NCI-H1417 treated with DMSO at 0.1 percent for 48 hours (cell line): ENCODE data around the gene ABLIM2.
A peak's percentile ranks its signal among the peaks of the same experiment; 100 is the strongest.

Experiments
- DNase-seq: peaks from one replicate; lab custom pipeline; 2025; lab: John Stamatoyannopoulos, UW

Gene ABLIM2

DNA sequence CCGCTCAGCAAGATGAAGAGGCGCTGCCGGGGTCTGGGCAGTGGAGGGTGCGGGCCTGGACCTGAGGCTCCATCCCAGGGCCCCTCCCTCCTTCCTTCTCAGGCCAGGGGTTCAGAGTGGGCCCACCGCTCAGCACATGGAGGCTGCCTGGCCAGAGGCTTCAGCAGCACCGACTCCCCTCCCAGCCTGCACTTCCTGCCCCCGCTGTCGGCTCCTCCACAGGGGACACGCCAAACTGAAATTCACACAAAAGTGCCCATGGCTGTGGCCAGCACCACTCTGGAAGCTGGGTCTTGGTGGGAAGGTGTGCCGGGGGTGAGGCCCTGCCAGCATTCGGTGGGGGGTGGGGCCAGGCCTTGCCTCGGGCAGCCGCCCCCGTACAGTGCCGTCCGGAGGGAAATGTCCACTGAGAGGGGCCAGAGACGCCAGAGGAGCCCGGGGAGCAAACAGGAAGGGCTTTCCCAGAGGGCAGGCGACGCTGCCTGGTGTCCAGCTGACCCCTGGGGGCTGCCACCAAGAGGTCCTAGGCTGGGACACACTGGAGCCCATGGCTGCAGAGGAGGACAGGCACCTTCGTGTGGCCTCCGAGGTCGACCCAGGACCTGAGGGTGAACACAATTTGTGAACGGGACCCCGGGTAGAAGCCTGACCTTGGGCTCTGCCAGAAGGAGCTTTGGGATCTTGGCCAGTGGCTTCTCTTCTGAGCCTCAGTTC is 134.4 kb downstream of the ABLIM2 start:
- no peak for DNase-seq

DNA sequence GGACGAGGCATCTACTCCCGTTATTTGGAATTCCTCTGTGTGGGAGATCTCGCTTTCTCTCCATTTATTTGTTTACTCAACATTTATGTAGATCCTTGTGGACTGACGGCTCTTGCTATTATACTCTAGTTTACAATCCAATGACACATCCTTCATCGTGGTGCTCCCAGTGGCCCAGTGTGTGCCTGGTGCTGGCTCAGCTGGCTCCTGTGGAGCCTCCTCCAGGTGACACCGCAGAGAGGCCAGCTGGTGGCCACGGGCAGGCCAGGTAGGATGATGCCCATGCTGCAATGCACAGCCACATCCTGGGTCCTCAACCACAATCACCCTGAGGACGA is 134.9 kb downstream of the ABLIM2 start:
- no peak for DNase-seq

DNA sequence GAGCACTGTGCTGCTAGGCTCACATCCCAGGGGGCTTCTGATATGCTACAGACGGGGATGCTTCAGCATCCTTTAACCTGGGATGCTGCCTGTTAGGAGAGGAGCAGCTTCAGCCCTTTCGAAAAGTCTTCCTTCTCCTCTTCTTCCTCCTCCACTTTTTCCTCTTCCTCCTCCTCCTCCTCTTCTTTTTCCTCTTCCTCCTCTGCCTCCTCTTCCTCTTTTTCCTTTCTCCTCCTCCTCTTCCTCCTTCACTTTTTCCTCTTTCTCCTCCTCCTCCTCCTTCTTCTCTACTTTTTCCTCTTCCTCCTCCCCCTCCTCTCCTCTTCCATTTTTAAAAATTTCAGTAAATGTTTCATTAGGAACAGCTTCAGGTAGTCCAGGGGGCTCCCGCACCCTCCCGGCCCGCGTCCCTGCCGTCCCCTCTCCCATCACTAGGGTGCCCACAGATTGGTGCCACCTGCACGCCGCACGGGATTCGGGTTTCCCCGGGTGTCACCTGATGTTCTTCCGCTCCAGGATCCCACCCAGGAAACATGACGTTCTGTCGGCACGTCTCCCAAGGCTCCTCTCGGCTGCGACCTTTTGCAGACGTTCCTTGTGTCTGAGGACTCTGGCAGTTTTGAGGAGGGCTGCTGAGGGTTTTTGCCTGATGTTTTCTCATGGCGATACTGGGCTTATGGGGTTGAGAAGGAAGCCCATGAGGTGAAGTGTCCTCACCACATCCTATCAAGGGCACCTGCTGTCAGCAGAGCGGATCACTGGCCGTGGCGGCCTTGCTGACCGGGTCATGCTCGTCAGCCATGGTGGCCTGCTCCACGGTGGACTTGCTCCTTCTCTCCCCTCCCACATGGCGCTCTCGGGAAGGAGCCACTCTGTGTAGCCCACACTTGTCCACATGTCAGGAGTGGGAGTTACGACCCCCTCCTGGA is 135.6 kb downstream of the ABLIM2 start:
- no peak for DNase-seq

DNA sequence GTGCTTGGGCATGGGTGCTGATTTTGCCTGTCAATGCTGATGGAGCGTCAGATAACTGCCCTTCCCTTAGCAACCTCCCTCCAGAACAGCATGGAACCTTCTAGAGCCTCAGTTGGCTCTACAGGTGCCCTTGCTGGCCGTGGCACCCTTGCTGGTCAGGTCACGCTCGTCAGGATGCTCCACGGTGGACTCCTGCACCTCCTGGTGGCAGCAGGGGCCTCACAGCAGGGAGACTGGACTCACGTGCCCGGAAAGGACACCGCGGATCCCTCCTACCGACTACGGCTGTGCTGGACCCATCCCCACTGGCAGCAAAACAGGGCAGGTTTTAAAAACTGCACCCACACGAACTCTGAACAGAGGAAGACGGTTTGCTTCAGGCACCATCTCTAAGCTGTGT is 136.8 kb downstream of the ABLIM2 start:
- no peak for DNase-seq

DNA sequence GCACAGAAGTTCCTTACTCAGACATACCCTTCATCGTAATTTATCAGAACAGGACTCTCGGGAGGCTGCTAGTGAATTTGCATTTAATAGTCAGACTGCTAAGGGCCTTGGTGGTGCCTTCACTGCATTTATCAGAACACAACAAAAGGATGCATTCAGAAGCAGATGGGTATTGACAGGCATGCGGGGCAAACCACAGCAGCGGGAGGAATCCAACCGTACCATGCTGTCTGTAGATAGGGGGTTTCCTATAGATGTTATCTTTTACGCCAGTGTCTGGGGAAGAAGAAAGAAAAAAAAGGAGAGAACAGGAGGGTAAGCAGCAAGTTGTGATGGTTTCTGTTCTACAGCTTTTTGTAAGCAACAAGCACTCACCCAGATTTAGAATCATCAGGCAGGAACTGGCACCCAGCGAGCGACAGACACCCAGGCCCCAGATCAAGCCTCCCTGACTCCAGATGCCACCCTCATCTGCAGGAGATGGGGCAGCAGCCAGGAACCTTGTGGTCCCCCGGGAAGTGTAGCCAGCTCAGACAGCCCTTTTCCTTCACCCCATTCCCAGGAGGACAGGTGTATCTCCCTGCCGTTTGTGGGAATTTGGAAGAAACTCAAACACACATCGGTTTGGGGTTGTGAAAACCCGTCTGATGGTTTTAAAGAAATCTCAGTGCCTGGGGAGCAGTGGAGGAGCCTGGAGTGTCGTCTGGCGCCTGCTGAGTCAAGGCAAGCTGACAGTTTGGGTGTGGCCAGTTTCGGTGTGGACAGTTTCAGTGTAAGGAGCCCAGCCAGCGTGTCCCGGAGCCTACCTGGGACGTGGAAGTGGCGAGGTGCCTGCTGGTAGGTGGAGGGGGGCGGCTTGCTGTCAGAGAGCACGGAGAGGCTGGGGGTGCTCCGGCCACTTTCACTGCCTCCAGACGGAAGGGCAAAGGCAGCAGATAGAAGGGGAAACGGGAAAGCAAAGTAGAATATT is 138.9 kb downstream of the ABLIM2 start:
- DNase-seq, result no peak

DNA sequence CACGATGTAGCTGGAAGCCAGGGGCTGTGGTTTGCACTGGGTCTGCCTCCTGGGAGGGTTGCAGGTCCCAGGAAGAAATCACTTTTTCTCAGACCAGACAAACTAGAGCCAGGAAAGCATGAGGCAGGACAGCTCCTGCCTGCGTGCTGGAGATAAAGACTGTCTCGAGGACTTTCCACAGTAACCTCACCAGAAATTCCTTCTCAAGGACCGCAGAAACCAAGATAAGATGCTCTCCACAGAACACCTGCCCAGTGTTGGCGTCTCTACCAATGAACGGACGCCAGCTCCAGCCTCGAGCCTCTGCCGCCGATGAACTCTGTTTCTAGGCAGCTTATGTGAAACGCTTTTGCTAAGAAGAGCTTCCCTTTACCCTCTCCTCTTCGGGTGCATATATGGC is 142.1 kb downstream of the ABLIM2 start:
- no peak for DNase-seq

DNA sequence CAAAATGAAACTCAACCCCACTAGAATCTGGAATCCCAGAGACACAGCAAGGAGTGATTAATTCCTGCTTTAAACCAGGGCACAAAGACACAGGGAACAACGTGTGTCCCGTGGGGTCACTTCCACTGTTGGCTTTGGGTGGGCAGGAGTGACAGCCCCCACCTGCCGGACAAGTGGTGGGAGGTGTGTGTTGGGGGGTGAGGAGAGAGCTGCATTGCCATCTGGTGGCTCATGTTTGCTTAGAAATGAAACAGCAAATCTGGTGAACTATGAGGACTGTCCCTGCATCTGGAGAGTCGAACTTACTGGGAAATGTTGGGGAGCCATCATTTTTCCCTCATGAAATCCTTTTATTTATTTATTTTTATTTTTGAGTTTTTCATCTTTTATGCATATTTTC is 143.1 kb downstream of the ABLIM2 start:
- DNase-seq, result no peak

DNA sequence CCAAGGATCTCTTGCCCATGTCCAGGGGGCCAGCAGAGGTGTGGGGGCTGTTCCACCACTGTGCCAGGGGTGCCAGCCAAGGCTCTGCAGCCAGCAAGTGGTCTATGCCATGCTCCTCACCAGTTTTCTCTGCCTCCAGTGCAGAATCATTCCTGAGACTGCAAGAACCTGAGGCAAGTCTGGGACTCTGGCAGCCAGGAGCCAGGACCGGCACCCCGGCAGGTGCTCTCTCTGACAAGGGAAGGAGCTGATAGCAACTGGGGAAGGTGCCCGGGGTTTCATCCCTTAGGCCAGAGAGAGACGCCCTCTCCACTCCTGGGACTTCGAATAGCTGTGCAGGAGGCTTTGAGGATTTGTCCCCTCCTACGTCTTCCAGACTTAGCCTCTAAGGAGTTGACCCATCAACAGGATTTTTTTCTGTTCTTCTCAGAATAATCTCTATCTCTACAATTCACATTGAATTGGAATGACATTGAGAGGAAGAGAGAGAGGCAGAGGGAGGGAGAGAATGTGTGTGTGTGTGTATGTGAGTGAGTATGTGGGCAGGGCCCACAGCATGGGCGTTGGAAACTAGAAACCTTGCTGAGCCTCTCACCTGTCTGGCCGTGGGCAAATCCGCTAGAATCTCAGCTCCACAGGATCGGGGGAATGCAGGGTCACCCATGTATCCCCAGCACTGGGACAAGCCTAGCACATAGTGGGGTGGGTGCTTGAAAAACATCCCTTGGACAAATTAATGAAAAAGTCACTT is 144.5 kb downstream of the ABLIM2 start:
- DNase-seq, result no peak

DNA sequence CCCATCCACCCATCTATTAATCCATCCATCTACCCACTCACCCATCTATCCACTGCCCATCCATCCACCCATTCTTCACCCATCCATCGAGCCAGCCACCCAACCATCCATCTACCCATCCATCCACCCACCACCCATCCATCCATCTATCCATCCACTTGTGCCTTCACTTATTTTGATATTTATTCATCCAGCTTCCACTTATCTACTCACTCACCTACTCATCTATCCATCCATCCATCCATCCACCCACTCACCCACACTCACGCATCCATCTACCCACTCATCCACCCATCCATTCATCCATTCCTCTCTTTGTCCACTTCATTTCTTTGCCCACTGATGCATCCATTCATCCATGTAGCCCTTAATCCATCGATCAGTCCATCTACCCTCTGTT is 146.1 kb downstream of the ABLIM2 start:
- DNase-seq, result no peak

DNA sequence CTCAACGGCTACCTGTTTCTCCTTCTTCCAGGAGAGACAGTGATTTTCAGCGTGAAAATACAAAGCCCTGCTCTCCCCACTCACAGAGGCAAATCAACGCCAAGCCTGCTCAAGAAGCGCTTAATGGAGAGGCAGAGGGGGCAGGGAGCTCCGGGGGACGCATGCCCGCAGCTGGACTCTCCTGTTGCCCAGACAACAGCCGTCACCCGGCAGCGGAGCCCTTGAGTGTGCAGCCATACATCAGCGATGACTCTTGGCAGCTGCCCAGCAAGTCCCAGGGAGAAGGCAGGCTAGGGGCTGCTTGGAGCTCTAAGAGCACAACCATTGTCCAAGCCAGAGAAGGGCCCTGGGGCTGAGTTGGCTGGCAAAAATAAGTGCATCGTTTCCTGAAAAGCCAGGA is 148.0 kb downstream of the ABLIM2 start:
- peak; percentile 83 for DNase-seq

DNA sequence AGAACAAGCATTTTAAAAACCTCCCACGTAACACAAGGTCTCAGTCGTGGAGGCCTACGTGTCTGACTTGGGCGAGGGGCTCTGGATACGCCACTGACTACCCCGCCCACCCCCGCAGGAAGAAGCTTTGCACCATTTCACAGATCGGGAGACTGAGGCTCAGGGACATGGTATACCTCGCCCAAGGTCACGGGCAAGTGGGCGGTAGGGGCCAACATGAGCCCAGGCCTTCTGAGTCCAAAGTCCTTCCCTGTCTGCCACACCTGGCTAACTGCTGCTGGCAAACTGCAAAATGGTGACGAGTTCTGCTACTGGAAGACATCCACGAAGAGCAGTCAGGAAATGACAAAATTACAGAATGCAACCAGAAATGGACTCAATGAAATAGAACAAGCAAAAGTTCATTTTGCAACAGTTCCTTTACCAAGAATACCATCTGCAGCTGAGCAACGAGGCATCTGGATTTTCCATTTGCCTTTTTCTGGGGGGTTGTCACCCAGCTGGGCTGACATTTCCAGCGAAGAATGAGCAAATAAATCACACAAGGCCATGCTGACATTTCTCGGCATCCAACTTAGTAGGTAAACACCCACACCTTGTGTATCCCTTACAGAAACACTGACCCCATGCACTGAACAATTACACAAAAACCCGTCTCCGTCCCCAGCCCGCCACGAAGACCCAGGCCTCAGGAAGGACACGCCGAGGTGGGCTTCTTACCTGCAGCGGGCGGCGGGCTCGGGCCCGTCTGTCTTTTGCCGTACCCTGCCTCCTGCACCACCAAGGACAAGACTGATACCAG is 148.7 kb downstream of the ABLIM2 start:
- no peak for DNase-seq

DNA sequence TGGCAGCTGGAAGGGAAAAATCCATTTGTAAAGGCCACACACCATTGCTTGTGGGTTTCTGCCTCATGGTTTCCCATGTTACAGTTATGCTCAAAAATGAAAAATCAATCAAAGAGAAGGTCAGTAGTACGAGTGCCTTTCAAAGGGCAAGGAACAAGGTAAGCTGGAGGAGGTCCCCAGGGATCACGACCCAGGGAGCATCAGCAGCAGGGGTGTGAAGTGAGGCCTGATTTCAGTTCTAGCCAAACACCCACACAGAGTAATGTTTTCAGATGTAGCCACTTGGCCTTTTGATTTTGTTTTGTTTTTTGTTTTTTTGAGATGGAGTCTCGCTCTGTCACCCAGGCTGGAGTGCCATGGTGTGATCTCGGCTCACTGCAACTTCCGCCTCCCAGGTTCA is 149.5 kb downstream of the ABLIM2 start:
- DNase-seq, result no peak

DNA sequence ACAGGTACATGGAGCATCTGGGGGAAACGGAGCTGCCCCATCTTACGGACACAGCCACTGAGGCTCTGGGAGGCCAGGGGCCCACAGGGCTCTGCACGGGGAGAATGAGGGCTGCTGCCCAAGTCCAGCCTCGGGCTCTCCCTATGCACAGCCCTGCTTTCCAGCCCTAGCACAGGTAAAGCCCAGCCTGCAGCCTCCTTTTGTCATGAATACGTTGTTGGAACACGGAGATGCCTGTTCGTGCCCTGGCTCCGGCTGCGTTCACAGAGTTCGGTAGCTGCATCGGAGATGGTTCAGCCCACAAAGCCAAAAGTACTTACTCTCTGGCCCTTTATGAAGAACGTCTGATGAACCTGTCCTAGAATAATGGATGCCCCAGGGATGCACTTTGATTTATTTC is 150.2 kb downstream of the ABLIM2 start:
- no peak for DNase-seq

DNA sequence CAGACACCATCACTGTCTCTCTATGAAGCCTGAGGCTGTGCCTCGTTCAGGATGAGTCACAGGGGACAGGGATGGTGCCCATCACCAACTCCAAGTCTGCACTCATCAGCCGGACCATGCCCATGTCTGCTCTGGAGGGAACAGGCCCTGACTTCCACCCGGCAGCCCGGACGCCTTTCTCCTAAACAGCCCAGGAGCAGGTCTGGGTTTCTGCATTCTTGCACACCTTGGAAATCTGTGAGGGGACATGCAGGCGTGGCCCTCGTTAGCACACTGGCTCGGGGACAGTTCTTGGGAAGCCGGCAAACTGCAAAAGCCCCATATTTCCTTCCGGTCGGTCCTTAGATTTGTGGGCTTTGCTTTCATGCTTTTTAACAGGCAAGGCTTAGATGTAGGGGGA is 151.0 kb downstream of the ABLIM2 start:
- no peak for DNase-seq

DNA sequence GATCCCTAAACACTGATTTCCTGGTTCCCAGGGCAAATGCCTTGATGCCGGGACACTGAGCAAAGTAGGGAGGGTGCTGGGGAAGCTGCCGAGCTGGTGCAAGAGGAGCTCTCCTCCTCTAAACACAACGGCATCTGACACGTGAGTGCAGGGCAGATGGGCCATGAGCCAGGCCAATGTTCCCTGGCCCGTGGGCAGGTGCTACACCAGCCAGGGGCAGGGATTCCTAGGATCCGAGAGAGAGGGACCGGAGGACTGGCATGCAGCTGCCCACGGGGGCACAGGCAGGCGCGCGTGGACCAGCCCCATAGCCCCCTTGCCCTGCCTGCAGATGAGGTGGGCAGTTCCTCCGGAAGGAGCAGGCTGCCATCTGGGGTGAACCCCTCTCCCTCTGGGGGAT is 152.1 kb downstream of the ABLIM2 start:
- DNase-seq, result no peak

DNA sequence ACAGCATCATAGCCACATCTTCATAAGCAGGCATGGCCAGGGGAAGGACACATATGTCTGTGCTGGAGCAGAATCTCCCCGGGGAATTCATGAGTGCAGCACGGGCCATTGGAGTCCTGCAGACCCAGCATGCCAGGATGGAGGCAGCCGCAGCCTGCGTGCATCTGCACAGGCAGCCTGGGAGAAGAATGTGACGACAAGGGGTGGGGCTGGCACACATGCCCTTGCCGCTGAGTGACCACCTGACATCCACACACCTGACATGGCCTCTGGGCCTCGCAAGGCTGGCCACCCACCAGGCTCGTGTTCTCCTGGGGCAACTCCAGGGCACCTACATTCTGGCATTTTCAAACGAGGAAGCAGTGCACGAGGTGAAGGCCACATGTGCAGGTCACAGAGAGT is 152.8 kb downstream of the ABLIM2 start:
- no peak for DNase-seq

DNA sequence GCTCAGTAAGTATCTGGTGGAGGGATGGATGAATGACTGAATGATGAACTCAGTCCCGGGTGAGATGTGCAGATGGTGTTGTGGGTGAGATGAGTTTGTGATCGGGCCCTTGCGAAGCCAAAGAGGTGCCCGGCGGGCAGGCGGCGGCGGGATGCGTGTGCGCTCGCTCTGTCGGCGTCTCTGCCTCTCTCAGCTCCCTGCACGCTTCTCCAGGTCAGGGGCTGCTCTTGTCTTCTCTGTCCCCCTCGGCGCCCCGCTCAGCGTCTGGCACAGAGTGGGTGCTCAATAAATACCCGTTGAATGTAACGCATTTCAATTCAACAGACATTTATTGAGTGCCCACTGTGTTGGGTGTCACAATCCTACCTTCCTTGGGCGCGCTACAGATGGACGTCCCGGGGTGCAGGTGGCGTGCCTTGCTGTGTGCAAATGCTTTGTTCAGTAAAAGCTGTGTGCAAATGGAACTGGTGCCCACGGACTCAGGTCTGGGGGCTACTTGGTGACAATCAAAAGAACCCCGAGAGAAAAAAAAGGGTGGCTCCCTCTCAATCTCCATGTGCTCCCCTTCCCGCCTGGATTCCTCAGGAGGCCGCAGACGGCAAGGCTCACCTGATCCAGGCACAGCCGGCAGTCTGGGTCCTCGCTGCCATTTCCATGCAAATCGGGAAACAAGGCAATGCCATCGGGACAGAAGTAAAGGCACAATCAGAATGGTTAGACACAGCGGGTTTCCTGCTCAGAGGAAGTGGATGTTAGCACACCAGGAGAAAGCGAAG is 153.4 kb downstream of the ABLIM2 start:
- DNase-seq, result no peak

DNA sequence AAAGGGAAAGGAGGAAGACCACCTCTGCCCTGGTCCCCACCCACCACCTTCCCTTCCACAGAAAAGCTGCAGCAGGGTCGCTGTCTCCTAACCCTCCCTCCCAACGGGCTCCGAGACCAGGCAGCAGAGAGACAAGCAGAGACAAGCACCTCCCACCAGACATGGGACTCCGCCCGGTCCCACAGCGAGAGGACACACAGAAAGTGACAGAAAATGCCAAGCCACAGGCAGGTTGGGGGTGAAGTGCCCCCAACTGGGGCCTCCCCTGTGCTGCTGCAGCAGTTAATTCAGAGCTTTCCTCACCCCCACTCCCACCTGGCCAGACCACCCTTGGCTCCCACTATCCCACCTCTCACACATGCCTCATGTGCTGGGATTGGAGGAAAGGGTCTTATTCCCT is 154.5 kb downstream of the ABLIM2 start:
- DNase-seq, result no peak

DNA sequence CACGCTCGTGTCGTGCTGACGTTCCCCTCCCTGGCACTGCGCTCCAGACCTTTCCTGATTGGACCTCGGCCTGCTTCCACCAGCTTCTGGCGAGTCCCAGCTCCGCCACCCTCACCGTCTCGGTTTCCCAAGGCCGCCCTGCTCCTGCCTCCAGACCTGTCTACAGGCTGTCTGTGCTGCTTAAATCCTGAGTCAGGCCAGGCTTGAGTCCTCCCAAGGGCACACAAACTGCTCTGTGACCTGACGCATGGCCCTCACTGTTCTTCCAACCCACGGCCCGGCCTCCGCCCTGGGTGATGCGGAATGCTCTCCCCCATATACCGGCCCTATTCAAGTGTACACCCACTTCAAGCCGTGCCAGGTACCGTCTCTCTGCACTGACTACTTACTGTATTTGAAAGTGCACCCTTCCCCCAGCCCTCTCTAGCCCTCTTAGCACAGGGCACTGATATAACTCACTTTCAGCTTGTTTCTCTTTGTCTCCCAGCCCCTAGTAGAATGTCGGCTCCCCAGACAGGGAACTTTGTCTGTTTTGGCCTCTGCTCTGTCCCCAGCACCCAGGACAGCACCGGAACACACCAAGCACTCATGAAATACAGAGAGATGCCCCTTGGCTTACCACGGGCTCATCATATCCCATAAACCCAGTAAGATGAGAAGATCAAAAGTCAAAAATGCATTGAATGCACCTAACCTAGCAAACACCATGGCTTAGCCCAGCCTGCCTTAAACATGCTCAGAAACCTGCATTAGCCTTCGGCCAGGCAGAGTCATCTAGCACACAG is 155.9 kb downstream of the ABLIM2 start:
- no peak for DNase-seq
